Adipose tissue (tissue), 3 donors: ENCODE measurements around the gene CIAO2B. TPM values are rescaled to one million over a fixed set of nuclear protein-coding genes. Genes with fewer than 3 reads are reported as not detected.
"Not testable (repeated sequence)": the region's sequence is repeated elsewhere in the genome, so short reads cannot be mapped to it uniquely, and the experiment has no call there.

Experiments
- H3K27ac ChIP-seq: one replicate; pipeline ENCODE4 v1.5.1; 2013; ENCODE audit warnings: low read depth, low read length
- WGBS, 3 donors: extraction: QIAGEN DNeasy Blood & Tissue Kit; methylation state at CpG; one replicate each; pipeline ENCODE4 v1.1.7; 2013; 5-methylcytosine and 5-hydroxymethylcytosine counted together
- polyA plus RNA-seq, 3 donors: library from polyadenylated mRNA; stranded (reverse); fragments of 200-250 nt; gene quantifications; one replicate each; pipeline ENCODE4 v1.2.3, GENCODE V29; 2013
- donor health status: healthy with polysubstance abuse.
- donor health status: Bipolar disorder and iron deficiency.
- donor health status: healthy.

The CIAO2B gene
- polyA plus RNA-seq, result 100 to 1,000 TPM in 2 of 3 donors, 10 to 100 TPM in 1; 82.5 to 160 (median 157) TPM

- peak within 1 kb of the TSS; percentile 86 for H3K27ac ChIP-seq
- WGBS, 3 donors, result 0% methylated on average over 68 to 76 of the region's 76 CpGs
These were observed at the start of gene CIAO2B for GRCh38 chr16:66934138-66934838. CIAO2B (minus strand) TSS chr16:66934402; CDS start chr16:66934364, 38 bp downstream.

- WGBS, 3 donors, result 91 to 96% (median 95%) methylated on average over 9 of the region's 9 CpGs
- no peak overlapping the region for H3K27ac ChIP-seq
These were observed 48.8 kb upstream of the CIAO2B start for GRCh38 chr16:66983033-66983432.

- 44 to 67% (median 62%) methylated on average over 16 of the region's 16 CpGs for WGBS, 3 donors
These were observed 45.0 kb upstream of the CIAO2B start for GRCh38 chr16:66979011-66979717.

GRCh38 chr16:66977341-66978113 is 43.3 kb upstream of the CIAO2B start:
- 24 to 32% (median 30%) methylated on average over 15 of the region's 15 CpGs for WGBS, 3 donors
- no peak overlapping the region for H3K27ac ChIP-seq

More at GRCh38 chr16:66979011-66979717, 45.0 kb upstream of the CIAO2B start:
- no peak overlapping the region for H3K27ac ChIP-seq

GRCh38 chr16:66976746-66977145 is 42.5 kb upstream of the CIAO2B start:
- 46 to 56% (median 49%) methylated on average over 13 of the region's 13 CpGs for WGBS, 3 donors
- no peak overlapping the region for H3K27ac ChIP-seq

- 77 to 86% (median 79%) methylated on average over 14 of the region's 14 CpGs for WGBS, 3 donors
- H3K27ac ChIP-seq, result no peak overlapping the region
These were observed 41.2 kb upstream of the CIAO2B start for GRCh38 chr16:66975302-66975893.

GRCh38 chr16:66974932-66975246 is 40.7 kb upstream of the CIAO2B start:
- WGBS, 3 donors, result 52 to 67% (median 56%) methylated on average over 11 of the region's 11 CpGs
- H3K27ac ChIP-seq, result not testable (repeated sequence)

- WGBS, 3 donors, result 90 to 91% (median 90%) methylated on average over 29 to 32 of the region's 32 CpGs
- H3K27ac ChIP-seq, result not testable (repeated sequence)
These were observed 40.1 kb upstream of the CIAO2B start for GRCh38 chr16:66974156-66974931.

GRCh38 chr16:66973716-66974115 is 39.5 kb upstream of the CIAO2B start:
- WGBS, 3 donors, result 81 to 89% (median 87%) methylated on average over 6 of the region's 6 CpGs
- H3K27ac ChIP-seq, result no peak overlapping the region

- WGBS, 3 donors, result 81 to 87% (median 83%) methylated on average over 9 of the region's 9 CpGs
- H3K27ac ChIP-seq, result no peak overlapping the region
These were observed 38.8 kb upstream of the CIAO2B start for GRCh38 chr16:66972983-66973382.

- WGBS, 3 donors, result 71 to 75% (median 72%) methylated on average over 10 of the region's 10 CpGs
- H3K27ac ChIP-seq, result no peak overlapping the region
These were observed 36.8 kb upstream of the CIAO2B start for GRCh38 chr16:66970775-66971720.

- no peak overlapping the region for H3K27ac ChIP-seq
- WGBS, 3 donors, result 83 to 97% (median 91%) methylated on average over 5 of the region's 5 CpGs
These were observed 34.6 kb upstream of the CIAO2B start for GRCh38 chr16:66968847-66969246.

GRCh38 chr16:66964049-66964448 is 29.8 kb upstream of the CIAO2B start:
- no peak overlapping the region for H3K27ac ChIP-seq
- WGBS, 3 donors, result 65 to 73% (median 67%) methylated on average over 6 of the region's 6 CpGs

- H3K27ac ChIP-seq, result no peak overlapping the region
- WGBS, 3 donors, result 34 to 42% (median 40%) methylated on average over 5 of the region's 5 CpGs
These were observed 27.7 kb upstream of the CIAO2B start for GRCh38 chr16:66961914-66962313.

GRCh38 chr16:66961065-66961744 is 27.0 kb upstream of the CIAO2B start, which contains the start of gene CES3:
CES3 (plus strand) TSS chr16:66961266; CDS start chr16:66961308, 42 bp downstream.
- no peak within 1 kb of the TSS for H3K27ac ChIP-seq
- 59 to 72% (median 71%) methylated on average over 14 to 16 of the region's 16 CpGs for WGBS, 3 donors

- 80 to 93% (median 85%) methylated on average over 1 of the region's 1 CpG for WGBS, 3 donors
- H3K27ac ChIP-seq, result no peak overlapping the region
These were observed 26.1 kb upstream of the CIAO2B start for GRCh38 chr16:66960270-66960669.
